NCI-H2227 (cell line): ENCODE data around the gene JUP.
"Not testable (repeated sequence)": the region's sequence is repeated elsewhere in the genome, so short reads cannot be mapped to it uniquely, and the experiment has no call there.

Experiments
- DNase-seq: peaks from one replicate; lab custom pipeline; 2025; ENCODE audit not compliant: unreplicated experiment; lab: John Stamatoyannopoulos, UW

Gene JUP

DNA sequence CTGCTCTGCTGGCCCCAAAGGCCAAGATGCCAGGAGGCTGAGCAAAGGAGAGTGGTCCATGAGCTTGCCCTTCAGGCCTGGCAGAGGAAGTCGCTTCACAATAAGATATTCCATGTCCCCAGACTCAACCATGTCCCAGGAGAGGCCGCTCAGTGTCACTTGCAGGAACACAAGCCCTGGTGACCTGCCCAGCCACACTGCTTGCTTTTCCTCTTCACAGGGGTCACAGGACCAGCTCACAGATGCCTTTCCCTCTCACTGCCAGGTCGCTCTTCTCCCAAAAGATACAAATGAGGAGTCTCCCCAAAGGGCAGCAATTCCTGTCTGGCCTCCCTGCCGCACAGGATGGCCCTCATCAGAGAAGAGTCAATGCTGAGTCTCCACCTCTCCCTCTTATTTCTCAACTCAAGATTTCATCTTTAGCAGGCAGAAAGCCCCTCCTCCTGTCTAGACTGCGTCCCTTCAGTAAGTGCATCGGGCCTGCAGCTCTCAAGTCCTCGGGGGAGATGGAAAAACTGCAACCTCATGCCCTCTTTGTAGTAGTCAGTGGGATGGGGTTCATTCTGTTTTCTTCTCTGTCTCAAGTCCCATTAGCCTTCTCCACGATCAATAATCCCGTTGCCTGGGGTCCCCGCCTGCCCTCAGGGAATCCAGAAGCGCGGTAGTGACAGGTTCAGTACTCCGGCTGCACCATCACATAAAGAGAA is 5.0 kb downstream of the JUP start:
- DNase-seq, result no peak

DNA sequence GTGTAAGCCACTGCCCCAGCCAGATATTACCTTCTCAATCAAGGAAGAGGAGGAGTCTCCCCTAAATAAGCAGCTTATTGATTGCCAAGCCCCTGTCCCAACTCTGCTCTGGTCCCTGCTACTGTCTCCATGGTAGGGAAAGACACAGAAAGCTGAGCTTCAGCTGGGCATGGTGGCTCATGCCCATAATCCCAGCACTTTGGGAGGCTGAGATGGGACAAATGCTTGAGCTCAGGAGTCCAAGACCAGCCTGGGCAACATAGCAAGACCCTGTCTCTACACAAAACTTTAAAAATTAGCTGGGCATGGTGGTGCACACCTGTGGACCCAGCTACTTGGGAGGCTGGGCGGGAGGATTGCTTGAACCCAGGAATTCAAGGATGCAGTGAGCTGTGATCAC is 6.6 kb downstream of the JUP start:
- DNase-seq, result no peak

DNA sequence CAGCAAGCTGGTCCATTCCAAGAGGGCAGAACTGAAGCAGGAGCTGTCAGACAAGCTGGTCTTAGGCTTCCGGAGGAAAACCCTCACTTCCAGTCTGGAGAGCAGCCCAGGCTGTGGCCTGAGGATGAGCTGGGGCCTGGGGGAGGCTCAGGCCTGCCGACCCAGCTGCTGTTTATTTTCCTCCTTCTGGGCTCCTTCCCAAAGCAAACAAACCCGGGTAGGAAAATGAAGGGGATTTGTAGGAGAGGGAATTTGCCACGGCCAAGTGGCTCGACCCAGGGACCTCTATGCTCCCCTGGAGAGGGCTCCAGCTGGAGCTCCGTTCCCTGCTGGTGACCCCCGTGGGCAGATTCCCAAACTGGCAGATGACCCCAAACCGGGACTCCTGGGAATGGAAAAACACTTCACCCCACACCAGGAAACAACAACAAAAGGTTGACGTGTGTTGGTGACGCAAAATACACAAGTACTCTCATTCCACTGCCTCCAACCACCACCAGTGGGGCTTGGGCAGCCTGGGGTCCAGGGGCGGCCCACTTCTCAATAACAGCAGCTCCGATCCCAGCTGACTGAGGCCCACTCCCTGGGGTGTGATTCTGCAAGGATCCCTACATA is 8.8 kb downstream of the JUP start:
- peak; percentile 27 for DNase-seq

DNA sequence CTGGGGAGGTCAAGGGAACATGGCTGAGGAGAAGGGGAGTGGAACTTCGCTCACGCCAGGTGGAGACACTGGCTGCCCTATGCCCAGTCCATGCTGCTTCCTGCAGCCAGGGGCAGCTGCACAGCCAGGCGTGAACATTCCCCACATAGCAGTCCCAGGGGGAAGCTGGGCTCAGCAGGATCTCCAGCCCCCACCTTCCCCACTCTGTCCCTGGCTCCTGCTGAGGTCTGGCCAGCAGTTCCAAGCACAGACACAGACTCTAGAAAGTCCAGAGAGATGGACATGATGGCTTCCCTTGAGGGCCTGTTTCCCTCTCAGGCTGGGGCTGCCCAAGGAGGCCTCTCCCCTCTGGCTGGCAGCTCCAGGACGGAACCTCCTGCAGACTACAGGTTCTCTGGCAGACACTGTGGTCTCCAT is 9.3 kb downstream of the JUP start:
- no peak for DNase-seq

DNA sequence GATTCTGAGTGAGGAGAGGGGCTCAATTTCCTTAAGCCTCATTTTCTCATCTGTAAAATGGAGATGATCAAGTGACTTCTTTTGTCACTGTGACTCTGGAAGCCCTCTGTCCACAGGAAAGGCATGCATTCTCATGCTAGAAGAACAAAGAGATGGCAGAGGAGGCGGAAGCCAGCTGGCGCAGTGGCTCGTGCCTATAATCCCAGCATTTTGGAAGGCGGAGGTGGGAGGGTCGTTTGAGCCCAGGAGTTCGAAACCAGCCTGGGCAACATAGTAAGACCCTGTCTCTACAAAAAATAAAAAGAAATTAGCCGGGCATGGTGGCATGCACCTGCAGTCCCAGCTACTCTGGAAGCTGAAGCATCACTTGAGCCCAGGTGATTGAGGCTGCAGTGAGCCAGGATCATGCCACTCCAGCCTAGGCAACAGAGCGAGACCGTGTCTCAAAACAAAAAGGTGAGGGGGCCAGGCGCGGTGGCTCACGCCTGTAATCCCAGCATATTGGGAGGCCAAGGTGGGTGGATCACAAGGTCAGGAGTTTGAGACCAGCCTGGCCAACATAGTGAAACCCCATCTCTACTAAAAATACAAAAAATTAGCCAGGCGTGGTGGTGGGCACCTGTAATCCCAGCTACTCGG is 10.1 kb downstream of the JUP start:
- not testable (repeated sequence) for DNase-seq

DNA sequence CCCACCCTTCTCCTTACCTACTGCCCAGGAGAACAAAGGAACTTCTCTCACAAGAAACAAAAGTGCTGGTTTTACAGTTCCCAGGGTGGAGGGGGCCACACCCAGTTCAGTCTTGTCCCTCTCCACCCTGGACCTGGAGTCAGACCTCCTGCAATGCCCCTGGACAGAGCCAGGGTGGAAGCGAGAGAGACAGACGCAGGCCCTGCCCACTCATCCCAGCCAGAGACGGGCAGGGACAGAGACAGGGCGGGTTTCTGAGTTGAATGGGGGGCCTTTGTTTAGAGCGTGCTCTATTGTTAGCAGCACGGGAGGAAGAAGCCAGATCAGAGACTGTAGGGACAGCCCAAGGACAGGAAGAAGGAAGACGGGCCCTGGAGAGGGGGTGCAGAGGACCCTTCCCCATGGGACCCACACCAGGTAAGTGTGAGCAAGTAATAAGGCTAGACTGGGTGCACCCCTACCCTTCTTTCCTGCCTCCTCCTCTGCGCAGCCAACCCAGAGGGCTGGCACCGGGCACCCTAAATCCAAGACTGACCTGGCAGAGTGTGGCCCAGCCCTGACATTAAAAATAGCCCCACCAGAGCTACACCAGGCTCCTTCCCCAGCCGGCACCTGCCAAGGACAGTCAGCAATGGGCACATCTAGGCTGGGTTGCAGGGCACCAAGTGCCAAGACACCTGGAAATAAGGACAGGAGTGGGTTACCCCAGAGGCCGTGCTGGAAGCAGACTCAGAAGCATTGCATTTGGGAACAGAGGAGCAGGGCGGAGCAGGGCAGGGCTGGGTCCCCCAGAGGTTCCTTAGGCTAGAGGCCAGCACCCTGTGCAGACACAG is 10.9 kb downstream of the JUP start:
- no peak for DNase-seq

DNA sequence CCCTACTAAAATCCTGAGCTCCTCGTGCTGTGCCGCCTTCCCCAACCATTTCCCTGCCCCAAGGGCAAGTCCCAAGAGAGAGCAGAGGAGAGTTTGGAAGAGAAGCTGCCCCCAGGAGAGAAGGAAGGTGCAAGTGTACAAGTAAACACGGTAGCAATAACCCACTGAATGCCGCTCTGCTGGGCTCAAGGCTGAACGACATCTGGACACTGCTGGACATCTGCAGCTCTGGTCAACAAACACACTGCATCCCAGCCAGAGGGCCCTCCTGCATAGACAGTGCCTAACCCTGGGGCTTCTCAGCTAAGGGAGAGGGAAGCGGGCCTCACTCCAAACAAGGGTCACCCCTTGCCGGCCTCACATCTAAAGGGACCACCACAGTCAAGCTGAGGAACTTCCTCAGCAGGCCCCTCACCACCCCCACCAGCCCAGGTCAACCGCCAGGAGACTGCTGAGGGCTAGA is 12.7 kb downstream of the JUP start:
- no peak for DNase-seq

DNA sequence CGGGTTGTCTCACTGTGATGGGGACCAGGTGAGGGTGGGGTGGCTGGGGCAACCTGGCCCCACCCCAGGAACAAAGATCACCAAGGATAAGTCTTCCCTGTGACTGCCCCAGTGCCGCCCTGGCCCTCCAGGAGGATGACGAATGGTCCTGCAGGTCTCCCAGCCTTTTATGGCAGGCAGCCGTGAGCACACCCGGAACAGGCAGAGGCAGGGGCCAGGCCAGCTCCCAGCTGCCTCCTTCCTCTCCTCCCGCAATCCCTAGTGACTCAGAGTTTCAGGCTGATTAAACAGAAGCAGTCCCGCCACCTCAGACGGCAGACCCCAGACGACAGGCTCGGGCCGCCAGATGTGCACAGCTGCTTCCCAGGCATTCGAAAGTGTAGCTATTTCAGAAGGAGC is 13.3 kb downstream of the JUP start:
- DNase-seq, result peak; percentile 19

DNA sequence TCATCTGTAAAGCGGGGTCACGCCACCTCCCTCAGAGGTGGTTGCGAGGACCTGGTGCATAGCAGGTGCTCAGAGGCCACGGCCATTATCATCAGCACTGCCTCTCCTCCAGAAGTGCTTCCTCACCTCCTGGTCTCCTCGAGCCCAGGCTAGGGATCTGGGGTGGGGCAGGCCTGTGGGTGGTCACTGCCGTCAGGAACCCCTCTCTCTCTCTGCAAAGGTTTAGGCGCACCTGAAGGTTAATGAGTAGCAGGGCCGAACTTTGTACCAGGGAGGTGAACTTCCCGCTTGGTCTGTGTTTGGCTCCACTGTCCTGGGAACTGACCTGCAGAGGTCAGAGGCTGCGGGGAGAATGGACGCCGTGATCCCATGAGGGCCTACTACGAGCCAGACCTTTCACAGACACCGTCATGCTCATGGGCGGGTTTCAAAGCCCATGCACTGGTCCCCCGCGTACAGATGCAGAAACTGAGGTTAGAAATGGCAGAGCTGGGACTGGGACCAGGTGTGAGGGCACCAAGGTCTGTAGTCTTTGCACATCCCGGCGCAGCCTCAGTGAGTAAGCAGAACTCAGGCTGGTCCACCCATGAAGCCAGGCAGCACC is 13.8 kb downstream of the JUP start:
- no peak for DNase-seq

DNA sequence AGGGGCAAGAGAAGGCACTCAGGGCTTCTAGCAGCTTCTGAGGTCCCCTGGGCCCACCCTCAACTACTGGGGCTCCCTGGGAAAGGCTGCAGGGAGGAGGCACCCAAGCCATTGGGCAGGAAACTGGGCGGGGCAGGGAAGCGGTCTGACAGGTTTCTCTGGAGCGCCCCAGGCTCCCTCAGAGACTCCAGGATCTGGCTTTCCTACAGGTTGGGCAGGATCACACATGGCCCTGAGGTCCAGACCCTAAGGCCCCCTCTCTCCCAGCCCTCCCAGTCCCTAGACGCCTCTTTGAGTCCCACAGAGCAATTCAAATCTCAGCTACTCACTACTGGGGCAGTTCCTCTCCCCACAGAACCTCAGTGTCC is 14.3 kb downstream of the JUP start:
- no peak for DNase-seq

DNA sequence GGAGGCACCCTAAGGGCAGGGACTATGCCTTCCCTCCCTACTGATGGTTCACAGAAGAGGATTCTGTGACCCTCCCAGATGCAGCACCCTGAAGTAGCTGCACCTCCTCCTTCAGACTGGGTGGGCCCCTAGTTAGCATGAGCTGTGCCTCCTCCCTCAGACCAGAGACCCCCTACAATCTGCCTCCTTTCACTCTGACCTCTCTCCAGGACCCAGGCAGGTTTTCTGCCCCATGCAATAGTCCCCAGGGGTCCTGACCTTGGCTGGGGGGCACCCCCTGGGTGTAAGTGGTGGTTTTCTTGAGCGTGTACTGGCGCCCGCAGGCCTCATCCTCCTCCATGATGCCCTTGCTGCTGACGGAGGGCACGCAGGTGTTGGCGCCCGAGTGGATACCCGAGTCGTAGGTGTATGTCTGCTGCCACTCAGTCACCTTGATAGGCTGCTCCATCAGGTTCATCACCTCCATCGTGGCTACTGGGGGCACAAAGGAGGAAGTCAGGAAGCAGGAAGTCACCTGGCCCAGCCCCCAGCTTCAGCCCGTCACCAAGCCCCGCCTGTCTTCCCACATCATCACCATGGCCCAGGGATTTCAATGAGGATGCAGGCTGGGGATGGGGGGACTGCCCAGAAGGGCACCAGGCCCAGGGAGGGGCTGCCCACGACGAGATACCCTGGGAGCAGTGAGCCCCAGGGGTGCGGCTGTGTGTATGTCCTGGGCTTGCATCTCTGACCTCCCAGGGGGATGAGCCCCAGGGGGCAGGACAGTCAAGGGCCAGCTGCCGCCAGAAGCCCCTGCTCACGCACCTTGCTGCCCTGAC is 14.9 kb downstream of the JUP start:
- no peak for DNase-seq

DNA sequence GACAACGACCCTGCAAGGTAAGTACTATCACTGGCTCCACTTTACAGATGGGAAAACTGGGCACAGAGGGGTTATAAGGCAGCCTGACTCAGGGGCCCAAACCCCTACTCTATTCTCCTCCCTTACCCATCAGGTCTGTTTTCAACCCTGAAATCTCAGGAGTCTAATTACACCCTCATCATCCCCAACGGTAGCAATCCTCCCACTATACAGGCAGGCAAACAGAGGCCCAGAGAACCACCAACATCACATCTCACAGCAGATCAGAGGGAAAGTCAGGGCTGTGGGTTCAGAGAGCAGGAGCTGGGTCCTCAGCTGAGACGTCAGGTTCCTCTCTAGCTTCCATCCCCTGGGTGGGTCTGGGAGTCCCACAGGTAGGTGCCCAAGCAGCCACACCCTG is 16.5 kb downstream of the JUP start:
- DNase-seq, result no peak

DNA sequence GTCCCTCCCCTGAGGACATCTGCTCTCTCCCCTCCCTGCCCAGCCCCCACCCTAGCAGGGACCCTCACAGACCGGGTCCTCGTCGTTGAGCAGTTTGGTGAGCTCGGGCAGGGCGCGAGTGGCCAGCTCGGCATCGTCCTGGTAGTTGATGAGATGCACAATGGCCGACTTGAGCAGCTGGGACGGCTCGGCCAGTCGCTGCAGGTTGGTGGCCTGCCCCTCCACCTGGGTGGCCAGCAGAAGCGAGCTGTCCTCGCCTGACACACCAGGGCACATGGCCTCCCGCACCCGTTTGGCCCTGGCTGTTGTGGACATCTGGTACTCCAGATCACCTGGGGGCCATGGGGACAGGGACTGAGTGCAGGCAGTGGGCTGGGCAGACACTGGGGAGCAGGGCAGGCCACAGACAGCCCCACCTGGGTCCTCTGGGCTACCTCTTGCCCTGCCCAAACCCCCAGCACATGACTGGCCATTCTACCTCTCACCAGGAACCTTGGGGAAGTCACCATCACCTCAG is 17.1 kb downstream of the JUP start:
- DNase-seq, result no peak

DNA sequence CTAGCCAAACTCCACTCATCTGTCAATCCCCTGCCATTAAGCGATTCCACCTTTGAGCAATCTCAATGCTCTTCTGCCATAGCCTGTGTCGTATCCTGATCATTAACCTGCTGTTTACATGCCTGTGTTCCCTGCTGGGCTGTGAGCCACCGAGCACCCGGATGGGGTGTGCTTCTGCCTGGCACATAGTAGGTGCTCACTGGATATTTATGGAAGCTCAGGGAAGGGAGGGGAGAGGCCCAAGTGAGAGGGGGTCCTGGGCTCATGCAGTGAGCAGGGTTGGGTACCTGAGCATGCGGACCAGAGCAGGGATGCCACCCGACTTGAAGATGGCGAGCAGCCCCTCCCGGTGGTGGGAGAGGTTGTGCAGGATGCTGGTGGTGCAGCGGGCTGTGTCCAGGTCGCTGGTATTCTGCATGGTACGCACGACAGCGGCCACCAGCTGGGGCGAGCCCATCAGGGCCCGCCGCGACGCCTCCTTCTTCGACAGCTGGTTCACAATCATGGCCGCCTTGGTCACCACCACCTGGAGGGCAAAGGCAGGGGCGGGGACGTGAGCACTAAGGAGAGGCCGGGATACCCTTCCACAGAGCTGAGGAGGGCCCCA is 17.7 kb downstream of the JUP start:
- no peak for DNase-seq

DNA sequence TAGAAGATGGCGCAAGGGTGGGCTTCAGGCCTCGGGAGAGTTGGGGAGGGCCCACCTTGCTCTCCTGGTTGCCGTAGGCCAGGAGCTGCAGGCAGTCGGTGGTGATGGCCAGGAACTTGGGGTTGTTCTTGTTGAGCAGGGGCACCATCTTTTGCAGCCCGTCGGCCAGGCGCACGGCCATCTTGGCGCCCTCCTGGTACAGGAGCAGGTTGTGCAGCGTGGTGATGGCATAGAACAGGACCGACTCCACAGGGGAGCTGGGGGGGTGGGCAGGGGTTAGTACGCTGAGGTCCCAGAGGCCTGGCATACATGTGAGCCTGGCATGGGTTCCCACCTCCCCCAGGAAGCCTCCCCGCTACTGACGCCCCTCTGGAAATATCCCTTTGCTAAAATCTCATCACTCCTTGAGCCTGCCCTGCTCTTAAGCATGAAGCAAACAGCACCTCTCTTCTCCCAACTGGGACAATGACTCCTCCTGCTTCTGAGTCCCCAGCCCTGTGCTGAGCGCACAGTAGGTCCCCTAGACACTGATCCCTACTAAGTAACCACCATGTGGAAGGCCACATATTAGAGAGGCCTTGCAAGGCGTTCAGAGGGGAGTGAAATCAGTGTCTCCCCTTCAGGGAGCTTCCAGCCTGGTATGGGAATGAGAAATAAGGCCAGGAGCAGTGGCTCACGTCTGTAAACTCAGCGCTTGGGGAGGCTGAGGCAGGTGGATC is 19.0 kb downstream of the JUP start:
- DNase-seq, result no peak

DNA sequence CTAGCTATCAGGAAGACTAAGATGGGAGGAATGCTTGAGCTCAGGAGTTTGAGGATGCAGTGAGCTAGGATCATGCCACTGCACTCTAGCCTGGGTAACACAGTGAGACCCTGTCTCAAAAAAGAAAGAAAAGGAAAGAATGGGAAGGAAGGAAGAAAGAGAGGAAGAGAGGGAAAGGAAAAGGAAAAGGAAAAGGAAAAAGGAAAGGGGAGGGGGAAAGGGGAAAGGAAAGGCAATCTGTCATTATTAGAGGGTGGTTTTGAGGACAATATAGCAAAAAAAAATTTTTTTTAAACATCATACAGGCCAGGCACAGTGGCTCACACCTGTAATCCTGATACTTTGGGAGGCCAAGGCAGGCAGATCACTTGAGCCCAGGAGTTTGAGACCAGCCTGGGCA is 20.4 kb downstream of the JUP start:
- no peak for DNase-seq

DNA sequence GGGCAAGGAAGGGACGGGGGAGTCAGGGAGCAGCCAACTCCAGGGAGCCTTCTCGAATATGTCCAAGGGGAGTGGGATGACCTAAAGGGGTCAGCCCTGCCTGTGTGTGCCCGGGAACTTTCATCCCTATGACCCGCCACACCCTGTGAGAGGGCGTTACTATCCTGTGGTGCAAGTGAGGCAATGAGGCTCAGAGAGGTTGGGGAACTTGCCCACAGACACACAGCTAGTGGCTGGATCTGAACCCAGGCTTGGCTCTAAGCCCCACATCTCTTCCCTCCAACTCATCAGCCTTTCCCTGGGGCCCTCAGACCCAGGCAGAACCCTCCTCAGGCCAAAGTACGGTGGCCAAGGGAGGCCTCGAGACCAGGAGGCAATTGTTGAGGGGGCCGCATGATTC is 23.2 kb downstream of the JUP start:
- no peak for DNase-seq

DNA sequence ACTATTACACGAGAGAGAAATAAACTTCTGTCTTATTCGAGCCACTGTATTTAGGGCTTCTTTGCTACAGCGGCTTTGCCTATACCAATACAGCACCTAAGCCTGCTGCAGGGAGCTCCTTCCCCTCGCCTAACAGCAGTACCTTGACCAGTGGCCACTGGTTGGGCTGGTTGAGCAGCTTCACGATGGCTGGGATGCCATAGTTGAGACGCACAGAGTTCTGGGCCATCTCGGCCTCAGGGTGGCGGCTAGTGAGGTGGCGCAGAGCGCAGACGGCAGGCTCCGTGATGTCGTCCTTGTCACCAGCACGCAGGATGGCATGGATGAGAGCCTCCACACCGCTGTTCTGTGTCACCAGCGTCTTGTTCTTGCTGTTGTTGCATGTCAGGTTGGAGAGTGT is 23.7 kb downstream of the JUP start:
- no peak for DNase-seq

DNA sequence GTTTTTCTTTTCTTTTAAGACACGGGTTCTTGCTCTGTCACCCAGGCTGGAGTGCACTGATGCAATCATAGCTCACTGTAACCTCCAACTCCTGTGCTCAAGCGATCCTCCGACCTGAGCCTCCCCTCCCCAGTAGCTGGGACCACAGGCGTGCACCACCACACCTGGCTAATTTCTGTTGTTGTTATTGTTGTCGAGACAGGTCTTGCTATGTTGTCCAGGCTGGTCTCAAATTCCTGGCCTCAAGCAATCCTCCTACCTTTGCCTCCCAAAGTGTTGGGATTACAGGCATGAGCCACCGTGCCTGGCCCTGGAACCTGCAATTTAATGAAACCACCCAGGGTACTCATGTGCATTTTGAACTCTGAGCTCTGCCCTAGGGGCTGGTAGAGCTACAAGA is 24.1 kb downstream of the JUP start:
- no peak for DNase-seq
